ENCODE data around the gene MRPL23.

Gene MRPL23

DNA sequence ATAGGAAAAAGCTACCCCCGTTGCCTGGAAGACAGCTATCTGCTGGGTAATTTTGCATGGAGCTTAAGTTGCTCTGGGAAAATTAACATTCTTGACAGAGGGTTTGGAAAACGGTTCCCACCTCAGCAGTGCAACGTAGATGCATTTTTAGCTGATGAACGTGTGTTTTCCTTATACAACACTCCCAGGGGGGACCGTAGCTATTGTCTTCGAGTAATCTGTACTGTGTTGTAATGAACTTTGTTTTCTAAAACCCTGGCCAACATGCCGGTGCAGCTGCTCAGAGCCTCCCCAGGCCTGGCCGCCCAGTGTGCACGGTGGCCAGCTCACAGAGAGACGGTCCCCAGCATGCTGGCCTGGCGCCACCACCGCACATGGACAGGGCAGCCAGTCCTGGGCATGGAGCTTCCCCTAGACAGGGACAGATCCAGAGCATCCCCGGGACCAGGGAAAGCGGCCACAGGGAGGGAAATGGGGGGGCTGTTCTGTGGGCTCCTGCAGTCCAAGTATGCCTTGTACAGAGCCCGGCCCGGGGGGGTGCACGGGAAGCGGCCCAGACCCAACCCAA is 25.5 kb upstream of the MRPL23 start:
- DNase-seq, result no peak

GRCh38 chr11:1922481-1923081 is 24.6 kb upstream of the MRPL23 start:
- no peak for DNase-seq

GRCh38 chr11:1923201-1923956 is 23.8 kb upstream of the MRPL23 start:
- DNase-seq, result no peak

DNA sequence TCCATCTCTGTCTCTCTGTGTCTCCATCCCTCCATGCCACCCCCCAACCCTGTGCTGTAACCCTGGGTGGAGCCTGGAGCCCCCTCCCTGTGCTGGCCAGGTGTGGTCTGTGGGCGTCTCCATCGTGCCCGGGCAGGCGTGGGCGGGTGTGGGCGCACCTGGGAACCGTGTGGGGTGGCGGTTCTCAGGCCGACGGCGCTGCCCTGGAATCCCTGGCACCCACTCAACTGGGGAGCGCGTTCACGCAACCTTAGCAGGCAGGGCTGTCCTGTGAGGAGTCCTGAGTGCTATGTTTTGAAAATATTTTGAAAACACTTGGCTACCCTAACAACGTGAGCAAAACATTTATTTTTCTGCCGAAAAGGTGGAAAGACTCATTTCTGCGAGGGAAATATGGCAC is 23.0 kb upstream of the MRPL23 start:
- DNase-seq, result no peak

DNA sequence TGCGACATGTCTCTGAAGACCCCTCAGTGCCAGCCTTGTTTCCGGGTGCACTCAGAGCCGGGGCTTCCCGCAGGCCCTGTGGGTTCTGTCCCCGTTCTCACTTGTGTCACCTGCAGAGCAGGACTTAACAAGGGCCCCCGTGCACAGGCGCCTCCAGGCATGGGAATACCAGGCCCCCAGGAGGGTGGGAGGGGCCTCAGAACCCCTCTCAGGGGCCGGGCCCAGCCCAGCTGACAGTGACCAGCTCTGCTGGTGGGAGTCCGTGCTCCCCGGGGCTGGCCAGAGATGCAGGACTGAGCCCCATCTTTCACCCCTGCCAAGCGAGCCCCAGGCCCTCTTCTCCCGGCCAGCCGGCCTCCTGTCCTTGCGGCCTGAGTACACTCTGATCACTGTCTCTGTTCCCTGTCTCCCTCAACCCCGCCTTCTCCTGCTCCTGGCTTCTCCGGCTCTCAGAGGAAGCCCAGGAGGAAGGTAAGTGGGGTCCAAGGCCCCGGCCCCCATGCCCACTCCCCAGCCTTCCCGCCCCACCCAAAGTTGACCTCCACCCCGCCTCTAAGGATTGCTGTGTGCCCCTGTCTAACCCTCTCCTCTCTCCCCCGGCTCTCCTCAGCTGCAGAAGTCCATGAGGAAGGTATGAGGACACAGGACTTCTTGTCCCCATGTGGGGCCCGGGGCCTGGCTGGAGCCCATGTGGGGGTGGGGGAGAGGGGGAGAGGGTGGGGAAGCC is 22.3 kb upstream of the MRPL23 start:
- no peak for DNase-seq

DNA sequence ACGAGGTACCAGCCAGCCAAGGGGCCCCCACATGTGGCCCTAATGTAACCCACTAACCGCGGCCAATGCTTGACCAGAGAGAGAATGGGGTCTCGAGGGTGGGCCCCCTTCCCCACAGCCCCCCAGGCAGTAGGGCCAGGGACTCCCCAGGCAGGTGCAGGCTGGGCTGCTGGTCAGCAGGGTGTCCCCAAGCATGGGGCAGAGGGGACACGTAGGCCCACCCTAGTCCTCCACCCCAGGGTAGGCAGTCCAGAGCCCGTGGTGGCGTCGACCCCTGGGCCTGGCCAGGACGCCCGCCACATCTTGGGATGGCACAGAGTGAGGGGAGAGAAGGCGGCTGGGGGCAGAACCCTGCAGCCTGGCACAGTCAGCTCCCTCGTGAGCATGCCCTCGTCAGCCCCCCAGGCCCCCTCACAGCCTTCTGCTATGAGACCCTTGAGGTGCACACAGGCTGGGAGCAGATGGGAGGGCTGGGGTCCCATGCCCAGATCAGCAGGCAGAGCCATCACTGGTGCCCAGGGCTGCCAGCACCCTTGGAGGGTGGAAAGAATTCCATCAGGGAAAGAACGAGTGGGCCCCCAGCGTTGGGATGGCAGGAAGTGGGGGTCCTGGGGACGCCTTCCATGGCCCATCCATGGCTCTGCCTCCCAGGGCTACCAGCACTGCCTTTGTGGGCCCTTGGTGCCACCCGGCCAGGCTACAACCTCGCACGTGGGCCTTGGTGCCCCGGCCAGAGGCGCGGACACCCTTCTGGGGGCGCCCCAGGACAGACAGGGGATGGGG is 21.6 kb upstream of the MRPL23 start:
- DNase-seq, result no peak

GRCh38 chr11:1926156-1927025 is 20.7 kb upstream of the MRPL23 start:
- DNase-seq, result no peak

GRCh38 chr11:1927026-1927847 is 19.9 kb upstream of the MRPL23 start:
- no peak for DNase-seq

- DNase-seq, result no peak
Measured at GRCh38 chr11:1927848-1928469, 19.2 kb upstream of the MRPL23 start.

DNA sequence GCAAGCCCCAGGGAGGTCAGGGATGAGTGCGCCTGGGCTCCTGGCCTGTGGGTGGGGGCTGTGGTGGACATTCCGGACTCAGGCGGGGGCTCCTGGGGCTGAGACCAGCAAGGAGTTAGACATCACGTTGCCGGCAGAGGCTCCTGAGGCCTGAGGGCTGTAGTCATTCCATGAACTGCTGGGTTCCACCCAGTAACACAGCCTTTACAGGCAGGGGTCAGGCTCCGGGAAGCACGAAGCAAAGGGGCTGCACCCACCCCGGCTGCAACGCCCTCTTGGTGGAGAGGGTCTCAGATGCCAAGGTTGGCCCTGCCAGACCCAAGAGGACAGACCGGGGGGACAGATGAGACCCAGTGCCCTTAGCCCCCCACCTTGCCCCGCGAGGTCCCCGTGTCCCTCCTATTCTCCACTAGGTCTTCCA is 18.7 kb upstream of the MRPL23 start:
- no peak for DNase-seq

DNA sequence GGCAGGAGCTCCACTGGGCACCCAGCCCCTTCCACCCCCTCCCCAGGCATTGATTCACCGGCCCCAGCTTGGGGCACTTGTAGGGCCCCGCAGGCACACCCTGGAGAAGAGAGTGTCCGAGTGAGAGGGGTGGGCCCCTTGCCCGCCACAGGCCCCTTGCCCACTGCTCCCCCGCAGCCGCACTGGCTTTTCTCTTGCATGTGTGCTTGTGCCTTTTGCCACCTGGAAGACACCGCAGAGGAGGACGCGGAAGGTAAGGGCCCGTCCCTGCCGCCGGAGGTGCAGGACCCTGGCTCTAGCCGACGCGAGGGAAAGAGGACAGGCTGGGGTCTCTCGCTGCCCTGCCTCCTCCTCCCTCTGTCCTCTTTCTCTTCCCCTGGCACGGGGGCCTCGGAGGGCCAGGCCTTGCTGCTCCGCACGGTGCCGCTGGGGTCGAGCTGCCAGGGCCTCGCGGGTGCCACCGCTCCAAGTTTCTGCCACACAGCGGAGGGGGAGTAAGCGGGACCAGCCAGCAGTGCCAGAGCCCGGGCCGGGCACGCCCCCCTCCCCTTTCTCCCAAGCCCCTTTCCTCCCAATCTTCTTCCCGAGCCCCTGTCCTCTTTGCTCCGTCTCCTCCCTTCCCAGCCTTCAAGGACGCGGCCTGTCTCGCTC is 18.1 kb upstream of the MRPL23 start:
- DNase-seq, result no peak

DNA sequence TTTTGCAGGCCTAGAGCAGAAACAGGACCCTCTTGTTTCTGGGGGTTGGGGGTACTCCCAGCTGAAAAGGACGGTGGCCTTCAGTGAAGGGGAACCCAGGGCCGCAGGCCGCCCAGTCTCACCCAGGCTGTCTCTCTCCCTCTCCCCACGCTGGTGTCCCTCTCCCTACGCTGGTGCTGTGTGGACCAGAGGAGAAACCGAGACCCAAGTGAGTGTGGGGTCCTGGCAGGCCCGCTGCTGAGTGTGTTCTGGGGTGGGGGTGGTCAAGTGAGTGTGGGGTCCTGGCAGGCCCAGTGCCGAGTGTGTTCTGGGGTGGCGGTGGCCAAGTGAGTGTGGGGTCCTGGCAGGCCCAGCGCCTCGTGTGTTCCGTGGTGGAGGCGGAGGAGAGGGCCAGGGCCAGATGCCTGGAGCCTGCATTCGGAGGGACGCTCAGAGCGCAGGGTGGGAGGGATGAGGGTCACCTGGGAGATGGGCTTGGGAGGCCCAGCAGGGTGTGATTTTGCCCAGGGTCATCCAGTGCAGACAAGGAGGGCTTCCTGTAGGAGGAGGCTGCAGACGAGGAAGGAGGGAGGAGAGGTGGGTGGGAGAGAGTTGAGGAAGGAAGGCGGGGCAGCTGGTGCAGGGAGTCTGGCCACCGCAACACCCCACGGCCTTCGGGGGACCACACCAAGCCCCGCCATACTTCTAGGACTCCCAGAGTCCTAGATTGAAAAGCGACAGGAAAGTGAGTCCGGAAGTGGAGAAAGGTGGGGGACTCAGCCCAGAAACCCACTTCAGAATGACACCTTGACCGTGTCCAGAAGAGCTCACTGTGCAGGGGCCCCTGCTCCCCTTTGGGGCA is 17.3 kb upstream of the MRPL23 start:
- DNase-seq, result no peak

DNA sequence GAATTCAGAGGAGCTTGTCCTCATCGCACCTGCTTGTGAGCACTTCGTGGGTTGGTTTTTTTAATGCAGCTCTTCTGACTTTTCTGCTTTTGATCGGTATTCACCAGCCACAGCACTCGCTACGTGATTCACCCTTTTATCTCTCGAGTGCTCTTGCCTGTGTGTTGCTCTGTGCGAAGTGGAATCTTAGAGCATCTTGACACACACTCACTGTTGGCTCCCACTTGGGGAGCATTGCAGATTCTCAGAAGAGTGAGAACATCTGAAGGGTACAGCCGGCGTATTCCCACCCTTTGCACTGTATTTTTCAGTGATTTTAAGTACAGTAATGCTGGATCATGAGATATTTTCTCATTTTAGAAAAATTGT is 16.7 kb upstream of the MRPL23 start:
- no peak for DNase-seq

DNA sequence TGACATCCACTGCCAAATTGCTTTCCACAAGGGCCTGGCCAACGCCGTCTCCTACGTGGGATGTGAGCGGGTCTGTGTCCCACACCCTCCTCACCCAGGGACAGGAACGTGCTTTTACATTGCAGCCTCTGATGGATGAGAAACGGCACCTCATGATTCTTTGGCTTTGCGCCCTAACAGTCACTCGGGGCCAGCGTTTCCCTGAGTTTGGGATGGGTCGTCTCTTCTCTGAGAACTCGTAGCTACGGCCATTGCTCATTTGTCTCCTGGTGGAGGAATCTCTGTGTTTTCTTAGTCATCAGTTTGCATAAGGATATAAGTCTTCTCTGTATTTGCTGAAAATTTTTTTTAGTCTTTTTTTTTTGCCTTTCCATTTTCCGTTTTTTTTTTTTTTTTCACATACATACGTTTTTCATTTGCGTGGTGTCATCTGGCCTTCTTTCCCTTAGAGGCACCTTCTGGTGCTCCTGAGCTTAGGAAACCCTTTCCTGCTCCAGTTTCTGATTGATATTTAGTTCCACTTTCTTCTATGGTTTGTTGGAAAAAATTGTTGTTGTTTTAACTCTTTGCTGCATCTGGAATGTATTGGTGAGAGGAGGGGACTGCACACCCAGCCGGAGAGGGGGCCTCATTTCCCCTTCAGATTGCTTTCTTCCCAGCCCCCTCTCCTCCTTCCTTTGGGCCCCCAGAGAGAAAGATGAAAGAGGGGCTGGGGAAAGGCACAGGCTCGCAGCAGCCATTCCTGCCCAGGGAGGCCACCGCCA is 15.6 kb upstream of the MRPL23 start:
- no peak for DNase-seq

- DNase-seq, result no peak
Measured at GRCh38 chr11:1932105-1932480, 15.0 kb upstream of the MRPL23 start.

GRCh38 chr11:1932681-1933080 is 14.5 kb upstream of the MRPL23 start:
- no peak for DNase-seq

DNA sequence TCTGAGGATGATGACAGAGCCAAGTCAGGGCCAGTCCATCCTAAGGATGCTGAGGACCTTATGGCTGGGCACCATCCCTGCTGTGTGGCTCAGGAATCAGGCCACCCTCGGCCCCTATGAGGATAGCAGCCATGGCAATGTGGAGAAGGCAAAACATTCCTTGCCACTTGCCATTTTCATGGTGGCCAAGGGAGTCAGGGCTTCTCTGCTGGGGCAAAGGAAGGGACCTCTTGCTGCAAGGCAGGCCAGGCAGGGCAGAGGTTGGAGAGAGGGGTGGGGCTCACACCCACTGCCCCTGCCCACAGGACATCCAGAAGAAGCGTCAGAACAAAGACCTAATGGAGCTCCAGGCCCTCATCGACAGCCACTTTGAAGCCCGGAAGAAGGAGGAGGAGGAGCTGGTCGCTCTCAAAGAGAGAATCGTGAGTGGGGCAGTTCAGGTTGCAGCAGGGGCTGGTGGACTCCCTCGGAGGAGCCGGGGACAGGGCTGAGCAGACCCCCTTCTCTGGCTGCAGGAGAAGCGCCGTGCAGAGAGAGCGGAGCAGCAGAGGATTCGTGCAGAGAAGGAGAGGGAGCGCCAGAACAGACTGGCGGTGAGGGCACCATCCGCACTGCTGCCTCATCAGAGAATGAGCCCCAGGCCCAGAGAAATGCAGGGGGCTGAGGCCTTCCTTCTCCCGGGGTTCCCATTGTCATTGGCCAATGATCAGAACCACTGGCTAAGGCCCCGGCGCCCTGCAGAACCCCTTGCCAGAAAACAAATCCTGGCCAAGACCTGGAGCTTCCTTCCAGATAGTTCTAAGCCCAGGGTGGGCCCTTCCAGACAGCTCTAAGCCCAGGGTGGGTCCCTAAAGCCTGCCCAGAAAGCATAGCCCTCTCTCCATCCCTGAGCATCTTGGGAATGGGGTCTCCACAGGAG is 13.5 kb upstream of the MRPL23 start:
- no peak for DNase-seq

Data from CD4-positive, alpha-beta T cell treated with Interleukin-4 for 4 hours (primary cell).